BJ (cell line): ENCODE measurements around the gene NUP85. TPM values are rescaled to one million over a fixed set of nuclear protein-coding genes. Genes with fewer than 3 reads are reported as not detected.
"Not testable (repeated sequence)": the region's sequence is repeated elsewhere in the genome, so short reads cannot be mapped to it uniquely, and the experiment has no call there.

Experiments used
- CTCF ChIA-PET: fragments of 350-600 bp; formaldehyde crosslinking; extraction: SDS; loops from one replicate; lab custom pipeline; 2021; ENCODE audit warnings: antibody characterized with exemption, inconsistent platforms; lab: Yijun Ruan, JAX
- POLR2A ChIA-PET: fragments of 300-600 bp; sonication (Branson Sonifier 250); formaldehyde crosslinking; extraction: SDS; loops from one replicate; lab custom pipeline; 2021; ENCODE audit warnings: antibody characterized with exemption; lab: Charles Lee
- DNase-seq: peaks from one replicate; pipeline ENCODE4 v3.0.0-alpha.2; 2011; ENCODE audit warnings: low read depth
- H3K27me3 ChIP-seq: 2 replicates; pipeline ENCODE4 v1.6.0; 2011; ENCODE audit warnings: low read length; ENCODE audit not compliant: control insufficient read depth, insufficient read depth
- H3K36me3 ChIP-seq: 2 replicates; pipeline ENCODE4 v1.5.1; 2011; ENCODE audit warnings: low read length; ENCODE audit not compliant: control insufficient read depth, insufficient read depth
- H3K4me3 ChIP-seq: 2 replicates; pipeline ENCODE4 v1.5.1; 2011; ENCODE audit warnings: low read depth, mild to moderate bottlenecking, control low read depth, low read length
- polyA plus RNA-seq: library from polyadenylated mRNA; depleted of rRNA; stranded (reverse); fragments of >200 nt; gene quantifications from 2 replicates; pipeline ENCODE4 v1.2.3, GENCODE V29; 2011
- TF ChIP-seq, protein P1 (sequence below): IDR thresholded peaks from 2 replicates; pipeline ENCODE4 v1.5.1; 2011; ENCODE audit warnings: low read depth, mild to moderate bottlenecking, control low read depth, inconsistent platforms, low read length, moderate library complexity; ENCODE audit not compliant: insufficient read depth

NUP85 gene
- polyA plus RNA-seq, 1 experiment: 74.1 TPM

DNA sequence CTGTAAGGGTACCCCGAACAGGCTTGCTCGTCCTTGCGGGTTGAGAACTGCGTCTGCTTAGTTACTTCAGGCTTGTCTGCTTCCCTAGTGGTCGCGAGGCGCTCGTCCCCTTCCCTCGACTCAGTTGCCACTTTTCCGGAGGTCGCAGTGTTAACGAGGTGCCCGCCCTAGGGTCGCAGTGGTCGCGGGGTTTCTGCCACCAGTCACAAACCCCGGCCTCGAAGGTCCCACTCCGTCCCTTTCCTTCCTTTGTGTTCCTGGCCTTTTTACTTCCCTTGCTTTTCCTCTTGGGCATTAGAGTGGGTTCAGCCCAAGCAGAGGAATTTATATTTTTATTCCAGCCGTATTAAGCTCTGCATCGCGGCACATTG lies 299 bp downstream of the NUP85 start:
- TF ChIP-seq, protein P1, sequence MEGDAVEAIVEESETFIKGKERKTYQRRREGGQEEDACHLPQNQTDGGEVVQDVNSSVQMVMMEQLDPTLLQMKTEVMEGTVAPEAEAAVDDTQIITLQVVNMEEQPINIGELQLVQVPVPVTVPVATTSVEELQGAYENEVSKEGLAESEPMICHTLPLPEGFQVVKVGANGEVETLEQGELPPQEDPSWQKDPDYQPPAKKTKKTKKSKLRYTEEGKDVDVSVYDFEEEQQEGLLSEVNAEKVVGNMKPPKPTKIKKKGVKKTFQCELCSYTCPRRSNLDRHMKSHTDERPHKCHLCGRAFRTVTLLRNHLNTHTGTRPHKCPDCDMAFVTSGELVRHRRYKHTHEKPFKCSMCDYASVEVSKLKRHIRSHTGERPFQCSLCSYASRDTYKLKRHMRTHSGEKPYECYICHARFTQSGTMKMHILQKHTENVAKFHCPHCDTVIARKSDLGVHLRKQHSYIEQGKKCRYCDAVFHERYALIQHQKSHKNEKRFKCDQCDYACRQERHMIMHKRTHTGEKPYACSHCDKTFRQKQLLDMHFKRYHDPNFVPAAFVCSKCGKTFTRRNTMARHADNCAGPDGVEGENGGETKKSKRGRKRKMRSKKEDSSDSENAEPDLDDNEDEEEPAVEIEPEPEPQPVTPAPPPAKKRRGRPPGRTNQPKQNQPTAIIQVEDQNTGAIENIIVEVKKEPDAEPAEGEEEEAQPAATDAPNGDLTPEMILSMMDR: 0 out of 2 replicates have a peak, but pooled peaks have one; percentile 1
- DNase-seq: no peak
- ChIA-PET POLR2A (no interaction called here), CTCF (interaction anchor here (0.9 to 2.5 kb wide), 5 partner anchors 14 to 244 kb away, joined by 3 to 16 read pairs (median 4); partner anchors contain the start of gene GGA3)
- Histone ChIP-seq H3K27me3 (no peaks in the 10 kb centered on the region), H3K36me3 (peaks cover 4% of the 10 kb centered on the region), H3K4me3 (peak overlapping the region; percentile 90)

DNA sequence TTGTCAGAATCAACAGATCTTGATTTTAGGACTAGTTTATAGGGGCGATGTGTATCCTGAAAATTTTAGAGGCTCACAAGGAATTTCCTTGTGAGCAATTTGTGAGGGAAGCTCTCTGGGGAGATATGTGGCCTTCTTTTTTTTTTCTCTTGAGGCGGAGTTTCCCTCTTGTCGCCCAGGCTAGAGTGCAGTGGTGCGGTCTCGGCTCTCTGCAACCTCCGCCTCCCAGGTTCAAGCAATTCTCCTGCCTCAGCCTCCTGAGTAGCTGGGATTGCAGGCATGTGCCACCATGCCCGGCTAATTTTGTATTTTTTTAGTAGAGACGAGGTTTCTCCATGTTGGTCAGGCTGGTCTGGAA lies 1.6 kb downstream of the NUP85 start:
- H3K4me3 ChIP-seq, H3K27me3 ChIP-seq, H3K36me3 ChIP-seq, DNase-seq, POLR2A ChIA-PET: not testable (repeated sequence)
- CTCF ChIA-PET: interaction anchor here (0.8 to 1.6 kb wide), 3 partner anchors 76 to 249 kb away, joined by 3 to 4 read pairs (median 3); partner anchors contain the start of gene NT5C

DNA sequence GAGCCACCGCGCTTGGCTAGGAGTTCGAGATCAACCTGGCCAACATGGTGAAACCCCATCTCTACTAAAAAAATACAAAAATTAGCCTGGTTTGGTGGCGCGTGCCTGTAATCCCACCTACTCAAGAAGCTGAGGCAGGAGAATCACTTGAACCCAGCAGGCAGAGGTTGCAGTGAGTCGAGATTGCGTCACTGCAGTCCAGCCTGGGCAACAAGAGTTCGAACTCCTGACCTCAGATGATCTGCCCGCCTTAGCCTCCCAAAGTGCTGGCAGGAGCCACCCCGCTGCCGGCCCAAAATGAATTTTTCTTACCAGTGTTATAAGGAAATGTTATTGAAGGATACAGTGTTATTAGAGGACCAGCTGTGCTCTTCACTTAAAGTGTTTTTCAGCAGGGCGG lies 2.3 kb downstream of the NUP85 start:
- peaks cover 6% of the 10 kb centered on the region for H3K36me3 ChIP-seq
- TF ChIP-seq, protein P1: no peak
- H3K27me3 ChIP-seq: no peaks in the 10 kb centered on the region
- ChIA-PET CTCF (interaction anchor here (1.2 to 1.9 kb wide), 3 partner anchors 147 to 249 kb away, joined by 3 to 7 read pairs (median 4); no protein-coding TSS in a partner anchor), POLR2A (no interaction called here)
- no peak overlapping the region for H3K4me3 ChIP-seq
- no peak for DNase-seq

DNA sequence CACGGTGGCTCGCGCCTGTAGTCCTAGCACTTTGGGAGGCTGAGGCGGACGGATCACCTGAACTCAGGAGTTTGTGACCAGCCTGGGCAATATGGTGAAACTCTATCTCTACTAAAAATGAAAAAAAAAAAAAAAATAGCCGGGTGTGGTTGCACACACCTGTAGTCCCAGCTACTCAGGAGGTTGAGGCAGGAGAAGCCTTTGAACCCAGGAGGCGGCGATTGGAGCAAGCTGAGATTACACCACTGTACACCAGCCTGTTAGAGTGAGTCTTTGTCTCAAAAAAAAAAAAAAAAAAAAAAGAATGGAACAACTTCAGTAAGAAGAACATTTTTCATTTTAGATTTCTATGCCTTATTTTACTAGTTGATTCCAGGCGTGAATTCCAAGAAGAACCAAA lies 2.7 kb downstream of the NUP85 start:
- ChIA-PET CTCF (interaction anchor here (0.6 to 1.9 kb wide), 4 partner anchors 94 to 247 kb away, joined by 3 to 7 read pairs (median 4); no protein-coding TSS in a partner anchor), POLR2A (no interaction called here)
- TF ChIP-seq, protein P1: no peak
- peaks cover 10% of the 10 kb centered on the region for H3K36me3 ChIP-seq
- no peak overlapping the region for H3K4me3 ChIP-seq
- DNase-seq: no peak
- H3K27me3 ChIP-seq: no peaks in the 10 kb centered on the region

DNA sequence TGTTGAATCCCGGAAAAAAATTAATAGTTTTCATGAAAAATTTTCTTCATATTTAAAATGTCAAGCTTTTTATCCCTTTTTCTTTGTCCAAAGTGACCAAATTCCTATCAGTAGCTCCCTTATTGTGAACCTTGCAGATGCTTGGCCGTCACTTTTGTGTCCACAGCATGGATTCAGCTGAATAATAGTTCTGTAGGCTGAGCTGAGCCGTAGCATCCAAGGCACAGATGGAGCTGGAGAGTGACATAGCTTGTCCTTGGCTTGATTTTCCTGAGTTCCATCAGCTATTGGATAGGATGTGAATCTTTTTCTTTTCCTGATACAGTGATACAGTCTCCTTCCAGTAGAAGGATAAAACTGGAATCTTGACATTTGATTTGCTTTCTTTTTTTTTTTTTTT lies 3.6 kb downstream of the NUP85 start:
- no peak for DNase-seq
- TF ChIP-seq, protein P1: no peak
- H3K36me3 ChIP-seq: peaks cover 12% of the 10 kb centered on the region
- H3K27me3 ChIP-seq: no peaks in the 10 kb centered on the region
- CTCF ChIA-PET: interaction anchor here (1.4 to 1.9 kb wide), 2 partner anchors 95 to 148 kb away, joined by 4 to 7 read pairs; no protein-coding TSS in a partner anchor
- POLR2A ChIA-PET: no interaction called here
- H3K4me3 ChIP-seq: no peak overlapping the region

DNA sequence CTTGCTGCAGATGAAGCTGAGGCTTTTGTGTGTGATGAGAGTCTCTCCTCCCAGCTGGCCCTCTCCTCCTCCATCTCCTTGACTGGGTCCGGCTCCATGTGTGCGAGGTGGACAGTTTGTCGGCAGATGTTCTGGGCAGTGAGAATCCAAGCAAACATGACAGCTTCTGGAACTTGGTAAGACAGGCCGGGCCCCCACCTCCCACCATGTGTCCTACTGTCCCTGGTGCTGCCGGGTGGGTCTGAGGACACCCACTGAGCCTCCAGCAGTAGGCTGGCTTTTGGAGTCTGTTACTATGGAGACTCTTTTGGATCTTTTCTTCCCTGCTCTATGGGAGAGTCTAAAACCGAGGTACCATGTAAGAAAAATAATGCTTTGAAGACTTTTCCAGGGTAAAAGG lies 12.7 kb downstream of the NUP85 start:
- CTCF ChIA-PET: no interaction called here
- peaks cover 14% of the 10 kb centered on the region for H3K36me3 ChIP-seq

More for the DNA sequence above, 12.7 kb downstream of the NUP85 start:
- Histone ChIP-seq H3K27me3 (no peaks in the 10 kb centered on the region), H3K4me3 (no peak overlapping the region)
- no peak for DNase-seq
- POLR2A ChIA-PET: no interaction called here
- TF ChIP-seq, protein P1: no peak
